T-helper 1 cell treated with Interleukin-12 subunit alpha and Interleukin-12 subunit beta and Interleukin-4 antibody, amounts not matched to agents 30 ng/mL and 1 ng/mL, for 36 hours (primary cell): ENCODE results near the gene STING1. TPM values are rescaled to one million over a fixed set of nuclear protein-coding genes. Genes with fewer than 3 reads are reported as not detected.

Experiments
- intact Hi-C: fragments of 100-400 bp; cut with micrococcal nuclease; formaldehyde crosslinking; loops from one replicate; pipeline ENCODE4 v1.15.1; 2024
- total RNA-seq: library from RNA; stranded (reverse); gene quantifications from 2 replicates; pipeline ENCODE4 v1.2.3, GENCODE V29; 2022

Gene STING1
- total RNA-seq, 1 donor from 2014 or later = 269 TPM

- intact Hi-C loops = loop anchor here (1.0 to 5.0 kb wide), 2 partner anchors 32 to 41 kb away; partner anchors contain the start of gene DNAJC18
These were observed 11.7 kb downstream of the STING1 start, which contains the start of gene SMIM33 for GRCh38 chr5:139470821-139471300. Gene SMIM33, plus strand, starts transcription at chr5:139471004. Its CDS starts 118 bp downstream, at chr5:139471122.

GRCh38 chr5:139468421-139468931, 14.1 kb downstream of the STING1 start:
- intact Hi-C loops = loop anchor here (1.0 kb wide), 1 partner anchor 9 kb away; no protein-coding TSS in a partner anchor

- intact Hi-C loops = no loop called here
These were observed 19.8 kb downstream of the STING1 start, which contains the start of gene ECSCR for GRCh38 chr5:139462586-139463276. Gene ECSCR, minus strand, starts transcription at chr5:139462743. Its CDS starts 73 bp downstream, at chr5:139462670.

GRCh38 chr5:139461698-139462097, 20.9 kb downstream of the STING1 start:
- intact Hi-C loops = no loop called here

GRCh38 chr5:139461176-139461575, 21.4 kb downstream of the STING1 start:
- intact Hi-C loops = no loop called here

GRCh38 chr5:139460455-139460854, 22.1 kb downstream of the STING1 start:
- intact Hi-C loops = no loop called here

- intact Hi-C loops = loop anchor here (1.0 to 2.0 kb wide), 5 partner anchors 9 to 178 kb away; partner anchors contain the start of gene STING1
These were observed 23.1 kb downstream of the STING1 start for GRCh38 chr5:139459451-139459934.

- intact Hi-C loops = loop anchor here (1.0 to 2.0 kb wide), 9 partner anchors 10 to 179 kb away; partner anchors contain the start of genes DNAJC18 and STING1
These were observed 23.8 kb downstream of the STING1 start for GRCh38 chr5:139458580-139459407.

GRCh38 chr5:139457653-139458306, 24.8 kb downstream of the STING1 start:
- intact Hi-C loops = loop anchor here (1.0 to 2.0 kb wide), 6 partner anchors 10 to 65 kb away; partner anchors contain the start of gene DNAJC18

GRCh38 chr5:139457241-139457640, 25.3 kb downstream of the STING1 start:
- intact Hi-C loops = no loop called here

GRCh38 chr5:139456776-139457175, 25.8 kb downstream of the STING1 start:
- intact Hi-C loops = no loop called here

- intact Hi-C loops = no loop called here
These were observed 27.8 kb downstream of the STING1 start for GRCh38 chr5:139454568-139455290.

GRCh38 chr5:139453683-139454567, 28.6 kb downstream of the STING1 start:
- intact Hi-C loops = no loop called here

GRCh38 chr5:139451878-139452660, 30.5 kb downstream of the STING1 start:
- intact Hi-C loops = no loop called here

GRCh38 chr5:139451176-139451575, 31.4 kb downstream of the STING1 start:
- intact Hi-C loops = no loop called here

GRCh38 chr5:139446956-139447779, 35.4 kb downstream of the STING1 start:
- intact Hi-C loops = loop anchor here (1.0 kb wide), 2 partner anchors 8 to 11 kb away; partner anchors contain the start of gene DNAJC18
